ENCODE results near the gene SERINC2. TPM values are rescaled to one million over a fixed set of nuclear protein-coding genes. Genes with fewer than 3 reads are reported as not detected.

SERINC2 gene
- total and polyA plus RNA-seq, 9 of the 15 experiments (the other 6 are each of a cell fraction or from before 2014, with no cell fraction given) = 0.07 to 1.2 (median 0.70) TPM; not detected in 2

- TF ChIP-seq KLF13 (tag; IDR thresholded peaks at IDR 0.05; ENCODE audit: borderline replicate concordance, low read depth) = no peak
Measured at GRCh38 chr1:31397360-31398095, 15.5 kb upstream of the SERINC2 start (continued).

DNA sequence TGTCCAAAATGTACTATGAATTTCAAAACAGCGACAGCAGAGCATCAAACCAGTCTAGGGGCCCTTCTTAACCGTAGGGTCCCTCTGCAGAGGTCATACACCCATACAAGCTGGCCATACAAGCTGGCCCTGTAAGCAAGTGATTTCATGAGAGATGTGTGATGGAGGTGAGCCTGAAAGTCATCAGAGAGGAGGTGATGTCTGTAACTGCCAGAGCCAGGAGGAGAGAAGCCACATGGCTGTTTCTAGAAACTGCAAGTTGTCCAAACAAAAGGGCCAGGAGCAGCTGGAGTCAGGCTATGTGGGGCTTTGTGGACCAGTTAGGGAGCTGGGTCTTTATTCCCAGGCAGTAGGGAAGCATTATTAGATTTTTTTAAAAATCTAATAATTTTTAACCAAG, 14.8 kb upstream of the SERINC2 start:
- intact Hi-C loops (cut with micrococcal nuclease) = loop anchor here (10.0 kb wide), 1 partner anchor 213 kb away; no protein-coding TSS in a partner anchor
- no peaks in the 10 kb centered on the region for H3K36me3 ChIP-seq (ENCODE audit: control insufficient read depth, insufficient read depth, low read length)
- no peak for FAIRE-seq
- TF ChIP-seq DEAF1 (CRISPR knock-in tag; IDR thresholded peaks at IDR 0.05) = no peak
- TF ChIP-seq TBL1XR1 (IDR thresholded peaks at IDR 0.05; ENCODE audit: low read length in 2 of 2) = no peak
- TF ChIP-seq ZNF134 (CRISPR knock-in tag; conservative IDR thresholded peaks at IDR 0.05) = no peak
- TF ChIP-seq EZH2 (IDR thresholded peaks at IDR 0.05; ENCODE audit: borderline replicate concordance, low read depth, low read length) = no peak
- TF ChIP-seq ZNF511 (CRISPR knock-in tag; IDR thresholded peaks at IDR 0.05) = no peak
- TF ChIP-seq MXI1 (IDR thresholded peaks at IDR 0.05; ENCODE audit: low read depth, low read length) = no peak
- no peak for TF ChIP-seq TAF15 (IDR thresholded peaks at IDR 0.05; ENCODE audit: low read depth, low read length)
- no peak for TF ChIP-seq GTF3C2 (IDR thresholded peaks at IDR 0.05; ENCODE audit: borderline replicate concordance, extremely low read depth, insufficient read length)
- TF ChIP-seq, protein P1, sequence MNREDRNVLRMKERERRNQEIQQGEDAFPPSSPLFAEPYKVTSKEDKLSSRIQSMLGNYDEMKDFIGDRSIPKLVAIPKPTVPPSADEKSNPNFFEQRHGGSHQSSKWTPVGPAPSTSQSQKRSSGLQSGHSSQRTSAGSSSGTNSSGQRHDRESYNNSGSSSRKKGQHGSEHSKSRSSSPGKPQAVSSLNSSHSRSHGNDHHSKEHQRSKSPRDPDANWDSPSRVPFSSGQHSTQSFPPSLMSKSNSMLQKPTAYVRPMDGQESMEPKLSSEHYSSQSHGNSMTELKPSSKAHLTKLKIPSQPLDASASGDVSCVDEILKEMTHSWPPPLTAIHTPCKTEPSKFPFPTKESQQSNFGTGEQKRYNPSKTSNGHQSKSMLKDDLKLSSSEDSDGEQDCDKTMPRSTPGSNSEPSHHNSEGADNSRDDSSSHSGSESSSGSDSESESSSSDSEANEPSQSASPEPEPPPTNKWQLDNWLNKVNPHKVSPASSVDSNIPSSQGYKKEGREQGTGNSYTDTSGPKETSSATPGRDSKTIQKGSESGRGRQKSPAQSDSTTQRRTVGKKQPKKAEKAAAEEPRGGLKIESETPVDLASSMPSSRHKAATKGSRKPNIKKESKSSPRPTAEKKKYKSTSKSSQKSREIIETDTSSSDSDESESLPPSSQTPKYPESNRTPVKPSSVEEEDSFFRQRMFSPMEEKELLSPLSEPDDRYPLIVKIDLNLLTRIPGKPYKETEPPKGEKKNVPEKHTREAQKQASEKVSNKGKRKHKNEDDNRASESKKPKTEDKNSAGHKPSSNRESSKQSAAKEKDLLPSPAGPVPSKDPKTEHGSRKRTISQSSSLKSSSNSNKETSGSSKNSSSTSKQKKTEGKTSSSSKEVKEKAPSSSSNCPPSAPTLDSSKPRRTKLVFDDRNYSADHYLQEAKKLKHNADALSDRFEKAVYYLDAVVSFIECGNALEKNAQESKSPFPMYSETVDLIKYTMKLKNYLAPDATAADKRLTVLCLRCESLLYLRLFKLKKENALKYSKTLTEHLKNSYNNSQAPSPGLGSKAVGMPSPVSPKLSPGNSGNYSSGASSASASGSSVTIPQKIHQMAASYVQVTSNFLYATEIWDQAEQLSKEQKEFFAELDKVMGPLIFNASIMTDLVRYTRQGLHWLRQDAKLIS (CRISPR knock-in tag; IDR thresholded peaks at IDR 0.05) = no peak

More for the DNA sequence above, 14.8 kb upstream of the SERINC2 start:
- H4K20me1 ChIP-seq (replicated peaks; ENCODE audit: control insufficient read depth, insufficient read depth, low read length) = 0 out of 2 replicates have a peak, but pooled peaks cover 10% of the 10 kb centered on the region
- H3K4me1 ChIP-seq (replicated peaks in 1 of 2; ENCODE audit: control insufficient read depth in 2 of 2, insufficient read depth in 2 of 2, low read length in 2 of 2) = peaks cover 8 to 12% of the 10 kb centered on the region in 2 experiments; a peak in 4 of 5 replicates
- in situ Hi-C loops (cut with MboI) = no loop called here
- peaks cover 4 to 5% of the 10 kb centered on the region in 2 experiments; a peak in 3 of 5 replicates for H3K27me3 ChIP-seq (ENCODE audit: control insufficient read depth in 2 of 2, insufficient read depth in 2 of 2, low read length in 2 of 2)
- ChIA-PET POLR2A (interaction anchor here (1.2 kb wide), 1 partner anchor 11 kb away, joined by 3 read pairs; no protein-coding TSS in a partner anchor), CTCF (ENCODE audit: low intra/inter-chr PET ratio) (no interaction called here)
- no TSS peak for BruUV-seq (replicated peaks)
- no peak overlapping the region for H3K27ac ChIP-seq (ENCODE audit: extremely low read depth, low read depth, low read length)
- WGBS (ENCODE audit: insufficient coverage, low coverage, missing lambda C conversion rate) = 11% methylated on average over 2 of the region's 2 CpGs
- no peaks in the 10 kb centered on the region; the same call in 1 of the 2 replicates for H3K9me3 ChIP-seq (replicated peaks; ENCODE audit: control insufficient read depth, insufficient read depth, low read depth, low read length)
- no peaks in the 10 kb centered on the region for H3K79me2 ChIP-seq (ENCODE audit: control insufficient read depth, insufficient read depth, low read length)
- ATAC-seq (no peak), DNase-seq (ENCODE audit: extremely low read depth in 1 of 4, low spot score in 3 of 4) (no peak)
- H3K9ac ChIP-seq (ENCODE audit: insufficient read depth in 1 of 2, low read depth in 2 of 2, low read length in 2 of 2) = no peak overlapping the region
- H3K4me2 ChIP-seq (ENCODE audit: insufficient read depth, low read length) = no peak overlapping the region
- H3K4me3 ChIP-seq = no peak overlapping the region
- H2AFZ ChIP-seq (ENCODE audit: low read depth, low read length) = no peak overlapping the region
- H3K9me1 ChIP-seq (ENCODE audit: control insufficient read depth, insufficient read depth, low read length) = no peaks in the 10 kb centered on the region

Measured in K562 (cell line).